ENCODE results near the gene PGGT1B. TPM values are rescaled to one million over a fixed set of nuclear protein-coding genes. Genes with fewer than 3 reads are reported as not detected.
"Not testable (repeated sequence)": the region's sequence is repeated elsewhere in the genome, so short reads cannot be mapped to it uniquely, and the experiment has no call there.

PGGT1B gene
- polyA plus RNA-seq, 10 donors = 14.4 to 24.9 (median 18.9) TPM

DNA sequence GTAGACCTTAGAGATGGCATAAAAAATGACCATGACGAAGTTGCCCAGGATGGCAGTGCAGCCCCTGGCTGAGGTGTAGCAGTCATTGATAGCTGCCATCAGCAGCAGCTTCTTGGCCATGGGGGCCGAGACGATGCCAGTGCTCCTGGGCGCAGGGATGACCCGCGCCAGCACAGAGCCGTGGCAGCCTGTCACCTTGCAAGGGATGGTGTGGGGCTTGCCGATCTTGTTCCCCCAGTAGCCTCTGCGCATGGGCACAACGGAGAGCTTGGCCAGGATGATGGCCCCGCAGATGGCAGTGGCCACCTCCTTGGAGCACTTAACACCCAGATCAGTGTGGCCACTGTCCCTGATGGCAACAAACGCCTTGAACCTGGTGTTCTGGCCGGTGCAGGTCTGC, 2.1 kb upstream of the PGGT1B start:
- no peak for DNase-seq

DNA sequence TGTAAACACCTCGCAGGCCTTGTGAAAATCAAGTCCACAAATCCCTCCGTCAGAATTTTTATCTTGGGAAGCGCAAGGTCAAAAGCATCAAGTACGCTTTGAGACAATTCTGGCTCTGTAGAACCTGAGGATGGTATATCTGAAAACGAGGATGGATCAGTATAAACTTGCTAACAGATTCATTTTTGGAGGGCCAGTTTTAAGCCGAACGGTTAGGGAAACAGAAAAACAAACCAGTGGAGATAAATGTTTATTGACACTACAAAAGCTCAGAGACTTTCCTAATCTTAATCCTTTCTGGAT, 352 bp upstream of the PGGT1B start:
- no peak for DNase-seq

- peak in 1 of 3 donors; percentile 1 for DNase-seq
Observed at GRCh38 chr5:115262011-115262320, 711 bp downstream of the PGGT1B start.

DNA sequence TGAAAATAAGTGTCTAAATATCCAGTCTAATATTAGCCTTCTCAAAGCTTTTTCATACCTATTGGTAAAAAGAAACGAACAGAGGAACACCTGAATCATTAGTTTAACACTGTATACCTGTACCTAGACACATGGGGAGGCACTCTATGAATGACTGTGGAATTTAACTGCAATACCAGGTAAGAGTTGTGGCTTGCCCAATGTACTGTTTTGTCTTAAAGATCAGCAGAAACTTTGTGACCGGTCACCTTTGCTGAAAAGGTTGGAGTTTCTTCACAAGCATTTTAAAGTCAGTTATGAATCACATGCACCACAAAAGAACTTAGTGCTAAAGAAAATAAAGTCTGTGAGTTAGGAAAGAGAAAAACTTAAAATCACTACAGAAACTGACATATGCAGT, 2.4 kb downstream of the PGGT1B start:
- DNase-seq = no peak

DNA sequence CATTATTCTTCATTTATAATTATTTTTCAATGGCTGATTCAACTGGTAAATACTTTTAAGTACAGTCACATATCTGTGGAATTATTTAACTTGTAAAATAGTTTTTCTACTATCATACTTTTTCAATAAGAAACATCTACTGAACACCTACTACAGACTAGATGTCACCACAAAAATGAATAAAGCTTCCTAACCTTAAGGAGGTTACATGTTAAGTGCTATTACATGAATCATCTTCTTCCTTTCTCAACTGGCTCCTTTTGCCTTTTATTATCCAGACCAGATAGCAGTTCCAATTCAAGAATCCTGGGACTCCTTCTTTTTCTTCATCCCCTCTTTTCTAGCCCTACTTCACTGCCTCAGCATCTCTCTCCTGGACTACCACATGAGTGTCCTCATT, 4.7 kb downstream of the PGGT1B start:
- DNase-seq = no peak

- not testable (repeated sequence) for DNase-seq
Observed at GRCh38 chr5:115249379-115249778, 13.3 kb downstream of the PGGT1B start.

DNA sequence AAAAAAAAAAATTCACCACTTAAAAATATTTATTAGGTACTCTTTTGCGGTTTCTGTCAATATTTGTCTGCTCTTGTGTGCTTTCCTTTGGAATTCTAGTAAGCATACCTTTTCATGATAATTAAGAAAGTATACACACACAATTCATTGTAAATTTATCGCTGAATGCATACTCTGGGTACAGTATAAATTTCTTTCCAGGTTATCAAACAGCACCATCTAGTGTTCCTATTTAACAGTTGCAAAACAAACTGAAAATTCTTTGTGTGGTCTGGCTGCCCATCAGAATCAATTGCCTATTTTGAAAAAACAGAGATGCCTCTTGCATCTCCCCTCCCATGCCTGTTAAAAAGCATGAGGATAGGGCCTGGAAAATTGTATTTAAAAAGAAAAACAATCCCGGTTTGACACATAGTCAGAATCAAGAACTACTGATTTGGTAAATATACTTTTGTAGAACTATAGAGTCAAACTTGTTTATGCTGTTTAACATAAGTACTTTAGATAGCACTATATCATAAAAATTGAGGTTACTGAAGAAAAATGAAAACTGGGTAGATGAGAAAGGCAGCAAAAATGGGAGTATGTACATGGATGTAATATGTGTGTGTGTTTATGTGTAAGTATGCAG, 16.2 kb downstream of the PGGT1B start:
- DNase-seq = peak; percentile 15 to 48 (median 34)

GRCh38 chr5:115243412-115243811, 19.3 kb downstream of the PGGT1B start:
- DNase-seq = no peak

DNA sequence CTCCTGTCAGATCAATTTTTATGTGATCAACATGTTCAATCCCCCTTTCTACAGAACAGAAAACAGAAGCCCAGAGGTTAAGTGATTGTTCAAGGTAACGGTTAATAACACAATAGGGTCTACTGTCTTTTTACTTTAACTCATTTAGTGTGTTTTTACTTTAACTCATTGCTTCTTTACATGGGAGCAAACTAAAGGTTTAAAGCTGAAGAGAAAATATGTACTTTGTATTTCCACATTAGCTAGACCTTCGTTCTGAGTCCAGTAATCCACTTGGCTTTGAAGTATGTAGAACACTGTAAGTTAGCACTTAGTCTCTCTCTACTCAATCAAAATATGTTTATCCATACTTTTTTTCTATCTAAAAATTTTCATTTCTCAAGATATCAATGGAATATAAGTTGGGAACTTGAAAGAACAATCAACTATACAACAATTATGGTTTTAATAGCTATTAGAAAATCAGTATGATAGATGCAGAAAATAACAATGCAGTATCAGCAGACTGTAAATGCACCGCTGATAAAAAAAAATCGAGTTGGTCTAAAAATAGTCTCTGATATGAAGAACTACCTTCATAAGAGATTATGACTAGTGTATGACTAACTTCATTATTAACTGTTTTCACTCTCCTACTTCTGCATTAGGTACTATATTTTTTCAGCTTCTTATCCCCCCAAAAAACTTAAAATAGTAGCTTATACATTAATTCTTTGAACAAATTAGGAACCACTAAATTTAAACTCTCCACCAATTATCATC, 20.6 kb downstream of the PGGT1B start:
- no peak for DNase-seq

GRCh38 chr5:115237066-115237465, 25.6 kb downstream of the PGGT1B start:
- DNase-seq = no peak

GRCh38 chr5:115236599-115236998, 26.1 kb downstream of the PGGT1B start:
- DNase-seq = no peak

- DNase-seq = no peak
Observed at GRCh38 chr5:115231598-115231997, 31.1 kb downstream of the PGGT1B start.

- no peak for DNase-seq
Observed at GRCh38 chr5:115229606-115230005, 33.1 kb downstream of the PGGT1B start.

- DNase-seq = no peak
Observed at GRCh38 chr5:115227281-115227680, 35.4 kb downstream of the PGGT1B start.

- no peak for DNase-seq
Observed at GRCh38 chr5:115214541-115214940, 48.1 kb downstream of the PGGT1B start.

- peak; percentile 4 to 25 (median 15) for DNase-seq
Observed at GRCh38 chr5:115209279-115209678, 53.4 kb downstream of the PGGT1B start.

GRCh38 chr5:115202952-115203351, 59.7 kb downstream of the PGGT1B start:
- no peak for DNase-seq

- DNase-seq = no peak
Observed at GRCh38 chr5:115196161-115196560, 66.5 kb downstream of the PGGT1B start.

GRCh38 chr5:115194676-115195075, 68.0 kb downstream of the PGGT1B start:
- no peak for DNase-seq

- DNase-seq = no peak
Observed at GRCh38 chr5:115193295-115193694, 69.4 kb downstream of the PGGT1B start.

GRCh38 chr5:115192098-115192497, 70.6 kb downstream of the PGGT1B start:
- DNase-seq = no peak

DNA sequence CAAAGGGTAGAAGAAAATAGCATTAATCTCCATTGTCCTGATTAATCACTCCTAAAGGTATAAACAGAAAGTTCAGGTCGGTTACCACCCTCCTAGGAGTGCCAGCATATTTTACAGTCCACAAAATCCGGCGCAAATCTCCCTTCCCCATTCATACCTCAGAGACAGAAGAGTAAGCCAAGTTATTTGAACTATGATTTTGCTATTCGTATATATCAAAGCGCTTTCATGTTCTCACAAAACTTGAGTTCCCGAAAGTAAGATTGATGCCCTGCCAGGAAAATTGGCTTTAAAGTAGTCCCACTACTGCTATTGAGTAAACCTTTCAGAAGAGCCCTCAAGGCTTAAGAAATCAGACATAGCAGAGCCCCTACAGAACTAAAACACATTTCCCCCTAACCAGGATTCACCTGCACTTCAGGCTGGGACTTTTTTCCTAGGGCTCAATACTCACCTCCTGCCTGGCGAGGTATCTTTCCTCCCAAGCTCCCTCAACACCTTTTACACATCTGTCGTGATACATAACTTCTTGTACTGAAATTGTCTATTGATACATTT, 71.1 kb downstream of the PGGT1B start:
- no peak for DNase-seq

DNA sequence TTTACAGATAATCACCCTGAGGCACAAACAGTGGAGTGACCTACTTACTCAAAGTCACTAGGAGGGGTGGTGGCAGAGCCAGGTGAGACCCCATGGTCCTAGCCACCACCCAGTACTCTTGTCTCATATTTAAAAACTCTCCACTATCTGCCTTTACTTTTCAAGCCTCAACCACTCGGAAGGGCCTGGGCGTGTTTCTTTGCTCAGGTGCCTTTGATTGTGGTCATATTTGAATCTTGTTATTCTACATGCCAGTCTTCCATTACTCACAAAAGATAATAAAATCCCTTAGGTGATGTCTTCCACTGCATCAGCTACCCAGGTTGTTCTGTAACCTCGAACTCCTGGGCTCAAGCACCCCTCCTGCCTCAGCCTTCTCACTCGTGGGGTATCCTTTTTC, 72.3 kb downstream of the PGGT1B start:
- DNase-seq = no peak

DNA sequence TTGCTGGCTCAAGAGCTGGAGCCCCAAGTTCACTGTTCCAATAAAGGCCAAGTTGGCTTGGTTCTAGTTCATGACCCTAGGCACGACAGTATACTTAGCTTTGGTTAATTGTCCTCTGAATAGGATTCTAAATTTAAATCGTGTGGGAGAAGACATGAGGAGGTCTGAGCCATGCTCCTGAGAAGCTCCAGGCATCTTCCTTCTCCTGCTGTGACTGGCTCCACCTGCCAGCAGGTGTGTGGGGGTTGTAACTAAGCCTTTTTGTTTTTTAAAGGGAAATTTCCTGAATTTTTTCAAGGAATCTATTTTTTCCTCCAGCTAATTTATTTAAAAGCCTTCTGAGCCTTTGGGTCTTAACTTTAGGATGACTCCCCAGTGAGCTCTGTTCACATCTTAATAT, 72.8 kb downstream of the PGGT1B start:
- no peak for DNase-seq
